HG02571 (cell line): Measurements from ENCODE around the gene JADE3.
A peak's percentile ranks its signal among the peaks of the same experiment; 100 is the strongest.

Source experiments
- ATAC-seq: cut with Tn5 transposase; IDR thresholded peaks from one replicate; pipeline ENCODE4 v1.9.1; 2021; ENCODE audit warnings: mild to moderate bottlenecking, moderate library complexity; ENCODE audit not compliant: unreplicated experiment

The JADE3 gene

GRCh38 chrX:46912098-46912602, at the start of gene JADE3:
Gene JADE3, plus strand, starts transcription at chrX:46912421. Its CDS starts 72,474 bp downstream, at chrX:46984895.
- ATAC-seq, result peak; percentile 39

GRCh38 chrX:46863072-46863471, 49.1 kb upstream of the JADE3 start:
- ATAC-seq, result no peak

DNA sequence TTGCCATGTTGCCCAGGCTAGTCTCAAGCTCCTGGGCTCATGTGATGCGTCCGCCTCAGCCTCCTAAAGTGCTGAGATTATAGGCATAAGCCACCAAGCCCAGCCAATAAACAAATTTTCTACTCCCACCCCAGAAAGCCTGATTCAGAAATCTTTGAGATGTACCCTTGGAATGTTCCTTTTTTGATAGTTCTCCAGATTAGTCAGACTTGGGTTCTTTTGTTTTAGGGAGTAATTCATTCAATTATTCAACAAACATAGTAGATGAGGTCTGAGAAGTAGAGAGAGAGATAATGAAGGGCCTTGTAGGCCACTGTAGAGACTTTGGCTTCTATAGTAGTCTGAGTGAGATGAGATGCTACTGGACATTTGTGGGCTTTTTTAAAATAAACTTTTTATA, 47.6 kb upstream of the JADE3 start:
- no peak for ATAC-seq

DNA sequence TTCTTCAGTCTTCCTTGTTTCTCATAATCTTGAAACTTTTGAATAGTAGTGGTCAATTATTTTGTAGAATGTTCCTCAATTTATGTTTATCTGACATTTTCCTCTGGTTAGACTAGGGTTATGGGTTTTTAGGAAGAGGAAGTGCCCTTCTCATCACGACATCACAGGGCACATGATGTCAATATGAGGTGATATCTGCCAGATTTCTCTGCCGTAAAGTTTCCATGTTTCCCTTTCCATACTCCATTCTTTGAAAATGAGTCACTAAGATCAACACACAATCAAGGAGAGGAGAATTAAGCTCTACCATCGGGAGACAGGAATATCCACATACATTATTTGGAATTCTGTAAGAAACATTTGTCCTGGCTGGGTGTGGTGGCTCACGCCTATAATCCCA, 46.9 kb upstream of the JADE3 start:
- no peak for ATAC-seq

GRCh38 chrX:46866726-46867125, 45.5 kb upstream of the JADE3 start:
- no peak for ATAC-seq

- ATAC-seq, result no peak
Measured at GRCh38 chrX:46873746-46874145, 38.5 kb upstream of the JADE3 start.

DNA sequence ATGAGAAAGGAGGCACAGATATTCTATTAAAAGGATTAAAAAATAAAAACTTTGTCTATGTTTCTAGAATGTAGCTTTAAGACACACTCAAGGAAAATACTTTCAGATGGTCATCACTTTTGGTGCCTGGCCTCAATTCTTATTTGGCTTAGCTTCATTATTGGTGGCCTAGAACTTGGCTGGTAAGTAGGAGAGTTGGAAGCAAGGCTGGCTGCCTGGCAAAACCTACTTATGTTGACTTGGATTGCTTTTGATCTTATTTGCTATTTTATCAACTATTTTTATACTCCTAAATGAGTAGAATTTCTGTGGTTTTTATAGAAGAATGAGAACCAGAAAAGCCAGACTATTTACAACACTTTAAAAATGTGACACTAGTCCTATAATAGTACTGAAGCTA, 35.3 kb upstream of the JADE3 start:
- ATAC-seq, result no peak

GRCh38 chrX:46882266-46882665, 30.0 kb upstream of the JADE3 start:
- no peak for ATAC-seq

DNA sequence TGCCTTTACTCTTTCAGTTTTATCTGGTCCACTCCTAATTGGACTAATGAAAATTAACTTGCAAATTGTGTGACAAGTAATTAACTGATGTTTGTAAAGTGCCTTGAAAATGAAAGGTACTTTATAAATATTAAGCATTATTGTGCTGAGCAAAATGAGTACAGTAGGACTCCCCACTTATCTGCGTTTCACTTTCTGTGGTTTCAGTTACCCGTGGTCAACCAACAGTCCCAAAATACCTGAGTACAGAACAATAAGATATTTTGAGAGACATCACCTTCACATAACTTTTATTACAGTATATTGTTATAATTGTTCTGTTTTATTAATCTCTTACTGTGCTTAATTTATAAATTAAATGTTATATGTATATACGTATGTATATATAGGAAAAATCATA, 27.4 kb upstream of the JADE3 start:
- no peak for ATAC-seq

DNA sequence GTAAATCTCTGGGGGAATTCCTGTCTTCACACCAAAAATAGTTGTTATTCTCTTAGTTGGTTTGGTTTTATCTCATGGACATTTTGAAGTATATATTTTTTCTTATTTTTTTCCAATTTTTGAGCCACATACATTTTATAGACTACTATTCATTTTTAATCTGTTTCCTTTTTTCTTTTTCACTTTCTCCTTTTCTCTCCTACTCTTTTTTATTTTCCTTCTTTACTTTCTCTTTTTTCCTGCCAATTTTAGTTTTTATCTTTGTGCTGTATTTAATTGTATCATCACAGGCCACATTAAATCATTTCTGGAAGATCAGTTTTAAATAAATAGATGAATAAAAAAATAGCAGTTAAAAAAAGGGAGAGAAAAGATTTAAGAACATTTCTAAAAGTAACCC, 14.0 kb upstream of the JADE3 start:
- ATAC-seq, result no peak

DNA sequence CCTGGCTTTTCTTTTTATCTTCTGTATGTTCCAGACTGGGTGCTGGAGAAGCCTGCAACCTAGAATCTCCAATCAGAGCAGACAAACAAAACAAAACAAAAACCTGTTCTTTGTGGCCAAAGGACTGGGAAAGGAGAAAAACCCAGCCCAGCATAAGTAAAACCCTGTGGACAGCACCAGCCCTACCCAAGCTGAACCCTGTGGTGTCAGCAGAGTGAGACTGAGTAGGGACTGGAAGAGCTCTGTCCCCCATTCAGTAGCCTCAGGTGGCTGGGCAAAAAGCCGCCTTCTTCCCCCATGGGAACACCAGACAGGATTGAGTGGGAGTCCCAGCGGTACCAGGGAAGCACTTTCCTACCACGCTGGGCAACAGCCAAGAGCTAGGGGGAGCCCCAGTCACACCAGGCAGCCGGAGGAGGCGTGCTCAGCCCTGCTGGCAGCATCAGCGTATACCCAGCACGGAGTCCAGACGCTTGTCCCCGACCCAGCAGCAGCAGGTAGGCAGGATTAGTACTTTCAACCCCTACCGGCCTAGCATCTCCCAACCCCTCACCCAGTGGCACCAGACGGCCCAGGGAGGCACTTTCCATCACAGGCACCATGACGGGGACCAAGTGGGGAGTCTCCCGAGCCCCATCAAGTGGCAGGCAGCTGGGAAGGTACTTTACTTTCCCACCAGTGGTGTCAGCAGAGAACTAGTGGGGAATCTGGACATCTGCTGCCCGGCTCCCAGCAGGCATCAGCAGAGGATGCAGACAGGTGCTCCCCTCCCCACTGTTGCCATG, 8.6 kb upstream of the JADE3 start:
- peak; percentile 84 for ATAC-seq

GRCh38 chrX:46904626-46905025, 7.6 kb upstream of the JADE3 start:
- no peak for ATAC-seq

- no peak for ATAC-seq
Measured at GRCh38 chrX:46910415-46910814, 1.8 kb upstream of the JADE3 start.

GRCh38 chrX:46912603-46913491, 626 bp downstream of the JADE3 start:
- peak; percentile 42 for ATAC-seq

DNA sequence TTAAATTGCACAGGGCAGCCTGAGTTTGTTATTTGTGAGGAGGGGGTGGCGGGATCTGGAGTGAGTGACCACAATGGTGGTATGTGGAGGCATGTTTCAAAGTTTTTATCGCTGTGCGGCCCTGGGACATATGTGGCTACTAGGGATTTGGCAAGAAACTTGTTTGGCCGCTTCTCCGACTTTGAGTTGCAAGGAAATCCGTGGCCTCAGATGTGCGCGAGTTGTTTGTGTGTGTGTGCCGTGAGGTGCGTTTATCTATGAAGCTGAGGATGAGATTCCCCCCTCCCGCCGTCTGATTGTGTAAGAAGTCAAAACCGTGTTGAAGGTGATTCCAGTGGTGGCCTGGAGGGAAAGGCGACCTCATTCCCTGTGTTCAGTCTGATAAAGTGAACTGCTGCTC, 1.4 kb downstream of the JADE3 start:
- ATAC-seq, result no peak

GRCh38 chrX:46916273-46916672, 4.1 kb downstream of the JADE3 start:
- no peak for ATAC-seq

DNA sequence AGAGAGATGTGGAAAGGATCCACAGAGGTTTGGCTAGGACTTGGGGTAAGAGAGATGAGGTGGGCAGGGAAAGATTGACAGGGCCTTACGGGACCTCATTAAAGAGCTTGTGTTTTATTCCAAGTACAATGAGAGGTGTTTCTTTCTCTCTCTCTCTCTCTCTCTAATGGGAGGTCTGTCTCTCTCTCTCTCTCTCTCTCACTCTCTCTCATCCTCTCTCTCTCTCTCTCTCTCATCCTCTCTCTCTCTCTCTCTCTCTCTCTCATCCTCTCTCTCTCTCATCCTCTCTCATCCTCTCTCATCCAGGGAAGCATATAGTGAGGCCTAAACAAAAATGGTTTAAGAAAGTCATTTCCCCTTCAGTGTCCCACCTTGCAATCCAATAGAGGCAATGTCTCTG, 5.4 kb downstream of the JADE3 start:
- no peak for ATAC-seq

DNA sequence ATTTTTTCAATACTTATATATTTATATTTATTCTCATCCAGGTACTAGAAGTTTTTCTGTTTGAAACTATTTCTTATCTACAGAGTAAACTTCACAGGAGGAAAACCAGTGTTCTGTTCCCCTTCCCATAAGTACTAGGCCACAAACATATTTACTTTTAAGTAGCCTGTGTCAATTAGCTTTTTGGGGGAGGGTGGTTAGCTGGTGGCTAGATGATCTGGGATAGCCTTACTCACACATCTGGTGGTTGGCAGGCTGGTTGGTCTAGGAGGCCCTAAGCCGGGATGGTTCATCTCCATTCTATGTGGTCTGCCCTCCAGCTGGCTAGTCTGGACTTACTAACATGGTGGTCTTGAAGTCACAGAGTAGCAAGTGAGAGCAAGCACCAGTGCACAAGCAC, 6.2 kb downstream of the JADE3 start:
- ATAC-seq, result no peak

- no peak for ATAC-seq
Measured at GRCh38 chrX:46920235-46920634, 8.0 kb downstream of the JADE3 start.

GRCh38 chrX:46922611-46923010, 10.4 kb downstream of the JADE3 start:
- ATAC-seq, result no peak

- ATAC-seq, result no peak
Measured at GRCh38 chrX:46927718-46928117, 15.5 kb downstream of the JADE3 start.
